ENCODE data around the gene AADAT.

Gene AADAT

DNA sequence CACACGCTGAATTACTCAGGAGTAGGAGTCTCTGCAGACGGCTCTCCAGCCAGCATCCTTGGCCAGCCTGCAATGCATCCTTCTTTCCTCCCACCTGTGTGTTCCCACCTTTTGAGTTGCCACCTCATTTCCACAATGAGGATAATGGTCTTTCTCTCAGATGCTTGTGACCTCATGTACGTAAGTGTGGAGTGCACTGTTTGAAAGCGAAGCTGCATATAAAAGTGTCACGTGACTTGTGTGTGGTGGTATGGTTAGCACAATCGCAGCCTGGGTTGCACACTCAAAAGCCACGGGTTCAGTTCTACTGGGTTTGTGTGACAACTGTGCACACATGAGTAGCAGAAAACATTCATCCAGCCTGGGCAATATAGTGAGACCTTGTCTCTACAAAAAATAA, 51.5 kb downstream of the AADAT start:
- H3K9ac ChIP-seq = no peak overlapping the region
- no peaks in the 10 kb centered on the region for H3K27me3 ChIP-seq (ENCODE audit: insufficient read depth, low read depth)
- H4K20me1 ChIP-seq (ENCODE audit: insufficient read depth) = no peaks in the 10 kb centered on the region
- no peaks in the 10 kb centered on the region for H3K4me1 ChIP-seq (ENCODE audit: low read depth, poor library complexity, severe bottlenecking)
- H3K4me3 ChIP-seq (IDR thresholded peaks at IDR 0.05; ENCODE audit: insufficient read depth, low read depth, low read length) = no peak overlapping the region
- H3K36me3 ChIP-seq (ENCODE audit: insufficient read depth) = no peaks in the 10 kb centered on the region
- H3K79me2 ChIP-seq (ENCODE audit: insufficient read depth, low read depth) = no peaks in the 10 kb centered on the region
- TF ChIP-seq CTCF (conservative IDR thresholded peaks at IDR 0.05; ENCODE audit: low read depth, low read length) = no peak
- H2AFZ ChIP-seq (ENCODE audit: low read depth) = no peak overlapping the region
- no peak overlapping the region for H3K4me2 ChIP-seq
- no peak overlapping the region for H3K27ac ChIP-seq

- Histone ChIP-seq H3K36me3 (ENCODE audit: insufficient read depth) (no peaks in the 10 kb centered on the region), H3K9ac (no peak overlapping the region), H3K4me2 (no peak overlapping the region), H2AFZ (ENCODE audit: low read depth) (no peak overlapping the region), H4K20me1 (ENCODE audit: insufficient read depth) (no peaks in the 10 kb centered on the region), H3K4me3 (IDR thresholded peaks at IDR 0.05; ENCODE audit: insufficient read depth, low read depth, low read length) (no peak overlapping the region), H3K4me1 (ENCODE audit: low read depth, poor library complexity, severe bottlenecking) (no peaks in the 10 kb centered on the region), H3K79me2 (ENCODE audit: insufficient read depth, low read depth) (no peaks in the 10 kb centered on the region), H3K27ac (no peak overlapping the region), H3K27me3 (ENCODE audit: insufficient read depth, low read depth) (no peaks in the 10 kb centered on the region)
- no peak for TF ChIP-seq CTCF (conservative IDR thresholded peaks at IDR 0.05; ENCODE audit: low read depth, low read length)
Measured at GRCh38 chr4:170037481-170037880, 52.3 kb downstream of the AADAT start.

DNA sequence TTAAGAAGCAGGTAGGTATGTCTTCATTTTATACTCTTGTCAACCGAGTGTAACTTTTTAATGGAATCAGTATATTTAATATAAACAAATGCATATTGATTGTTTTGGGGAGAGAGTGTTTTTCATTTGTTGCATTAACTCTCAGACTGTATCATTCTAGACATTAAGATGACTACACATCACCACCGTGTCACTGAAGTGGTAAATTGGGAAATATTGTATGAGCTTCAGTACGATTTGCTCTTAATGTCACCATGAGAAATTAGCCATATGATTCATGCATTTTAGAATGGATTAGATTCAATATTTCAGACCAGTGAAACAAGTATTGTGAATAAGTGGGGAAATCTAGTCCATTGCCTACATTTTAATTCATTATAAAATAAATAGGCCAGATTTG, 53.9 kb downstream of the AADAT start:
- no peak overlapping the region for H3K4me2 ChIP-seq
- no peaks in the 10 kb centered on the region for H3K4me1 ChIP-seq (ENCODE audit: low read depth, poor library complexity, severe bottlenecking)
- no peak overlapping the region for H3K9ac ChIP-seq
- no peak overlapping the region for H3K27ac ChIP-seq
- no peak overlapping the region for H2AFZ ChIP-seq (ENCODE audit: low read depth)
- TF ChIP-seq CTCF (conservative IDR thresholded peaks at IDR 0.05; ENCODE audit: low read depth, low read length) = no peak
- H4K20me1 ChIP-seq (ENCODE audit: insufficient read depth) = no peaks in the 10 kb centered on the region
- H3K36me3 ChIP-seq (ENCODE audit: insufficient read depth) = no peaks in the 10 kb centered on the region
- no peaks in the 10 kb centered on the region for H3K27me3 ChIP-seq (ENCODE audit: insufficient read depth, low read depth)
- no peaks in the 10 kb centered on the region for H3K79me2 ChIP-seq (ENCODE audit: insufficient read depth, low read depth)
- H3K4me3 ChIP-seq (IDR thresholded peaks at IDR 0.05; ENCODE audit: insufficient read depth, low read depth, low read length) = no peak overlapping the region

DNA sequence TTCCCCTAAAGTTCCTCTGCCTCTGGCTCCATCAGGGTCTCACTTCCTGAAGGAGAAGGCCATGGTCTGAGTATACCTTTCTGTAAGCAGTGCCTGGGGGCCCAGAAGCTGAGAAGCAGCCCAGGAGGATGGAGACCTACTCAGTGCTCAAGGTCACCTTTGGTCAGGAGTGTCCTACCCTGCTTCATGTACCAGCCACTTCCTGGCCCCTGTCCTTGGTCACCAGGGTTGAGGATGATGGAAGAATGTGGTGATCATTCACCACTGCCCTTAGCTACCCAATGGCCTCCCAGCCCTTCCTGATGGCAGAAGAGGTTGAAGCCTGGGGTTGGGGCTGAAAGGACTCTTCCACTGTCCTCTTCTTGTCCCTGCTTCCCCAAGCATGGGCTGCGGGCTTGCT, 54.5 kb downstream of the AADAT start:
- Histone ChIP-seq H3K4me2 (no peak overlapping the region), H3K9ac (no peak overlapping the region), H3K27ac (no peak overlapping the region), H4K20me1 (ENCODE audit: insufficient read depth) (no peaks in the 10 kb centered on the region), H3K4me1 (ENCODE audit: low read depth, poor library complexity, severe bottlenecking) (no peaks in the 10 kb centered on the region), H3K36me3 (ENCODE audit: insufficient read depth) (no peaks in the 10 kb centered on the region), H2AFZ (ENCODE audit: low read depth) (no peak overlapping the region), H3K79me2 (ENCODE audit: insufficient read depth, low read depth) (no peaks in the 10 kb centered on the region), H3K27me3 (ENCODE audit: insufficient read depth, low read depth) (no peaks in the 10 kb centered on the region), H3K4me3 (IDR thresholded peaks at IDR 0.05; ENCODE audit: insufficient read depth, low read depth, low read length) (no peak overlapping the region)
- TF ChIP-seq CTCF (conservative IDR thresholded peaks at IDR 0.05; ENCODE audit: low read depth, low read length) = no peak

DNA sequence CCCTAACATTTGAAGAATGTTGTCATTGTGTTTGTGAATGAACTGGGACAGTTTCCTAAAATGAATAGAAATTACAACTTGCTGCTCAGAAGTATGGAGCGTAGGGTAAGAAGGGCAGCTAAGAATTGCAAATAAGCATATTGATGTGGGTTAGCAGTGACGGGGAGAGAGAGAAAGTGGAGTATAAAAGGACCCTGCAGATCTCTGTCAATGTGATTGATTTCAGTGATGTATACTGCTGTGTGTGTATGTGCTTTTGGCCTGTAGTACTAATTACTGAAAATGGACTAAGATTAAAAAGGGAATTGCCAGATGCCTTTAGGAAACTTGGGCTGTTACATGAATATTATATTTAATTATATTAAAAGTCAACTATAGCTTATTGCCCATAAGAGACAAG, 55.8 kb downstream of the AADAT start:
- Histone ChIP-seq H3K4me1 (ENCODE audit: low read depth, poor library complexity, severe bottlenecking) (no peaks in the 10 kb centered on the region), H3K9ac (no peak overlapping the region), H3K4me3 (IDR thresholded peaks at IDR 0.05; ENCODE audit: insufficient read depth, low read depth, low read length) (no peak overlapping the region), H2AFZ (ENCODE audit: low read depth) (no peak overlapping the region), H3K27me3 (ENCODE audit: insufficient read depth, low read depth) (no peaks in the 10 kb centered on the region), H3K79me2 (ENCODE audit: insufficient read depth, low read depth) (no peaks in the 10 kb centered on the region), H3K4me2 (no peak overlapping the region), H3K36me3 (ENCODE audit: insufficient read depth) (no peaks in the 10 kb centered on the region), H3K27ac (no peak overlapping the region), H4K20me1 (ENCODE audit: insufficient read depth) (no peaks in the 10 kb centered on the region)
- TF ChIP-seq CTCF (conservative IDR thresholded peaks at IDR 0.05; ENCODE audit: low read depth, low read length) = no peak

Measured in KMS-11 (cell line).